Measurements from ENCODE around the gene FLNB. TPM values are rescaled to one million over a fixed set of nuclear protein-coding genes. Genes with fewer than 3 reads are reported as not detected.
A peak's percentile ranks its signal among the peaks of the same experiment; 100 is the strongest.

The FLNB gene
- total RNA-seq, 1 experiment from 2014 or later: 127 TPM

GRCh38 chr3:58073301-58074108, 65.3 kb downstream of the FLNB start (continued):
- TF ChIP-seq IRF1 (CRISPR knock-in tag; IDR thresholded peaks at IDR 0.05) (no peak), OVOL2 (CRISPR knock-in tag; IDR thresholded peaks at IDR 0.05; ENCODE audit: borderline replicate concordance) (no peak), IRF2 (CRISPR knock-in tag; IDR thresholded peaks at IDR 0.05; ENCODE audit: borderline replicate concordance, low read depth) (no peak)

- ChIA-PET CTCF (interaction anchor here (1.5 kb wide), 1 partner anchor 66 kb away, joined by 3 read pairs; the partner anchor contains the start of gene FLNB), POLR2A (no interaction called here)
- H3K4me3 Mint-ChIP-seq: no peak overlapping the region
- TF ChIP-seq ZNF317 (CRISPR knock-in tag; IDR thresholded peaks at IDR 0.05; ENCODE audit: borderline replicate concordance, low read depth): no peak
- TF ChIP-seq JAZF1 (CRISPR knock-in tag; IDR thresholded peaks at IDR 0.05): no peak
- no peak for TF ChIP-seq ZBTB43 (CRISPR knock-in tag; IDR thresholded peaks at IDR 0.05)
- no peak for TF ChIP-seq NFYB (CRISPR knock-in tag; conservative IDR thresholded peaks at IDR 0.05; ENCODE audit: low read depth)
- TF ChIP-seq FOXP1 (CRISPR knock-in tag; IDR thresholded peaks at IDR 0.05; ENCODE audit: borderline replicate concordance): no peak
- no peak for TF ChIP-seq ZNF219 (CRISPR knock-in tag; IDR thresholded peaks at IDR 0.05; ENCODE audit: borderline replicate concordance)
- TF ChIP-seq EMX1 (CRISPR knock-in tag; IDR thresholded peaks at IDR 0.05): no peak
- TF ChIP-seq IRF2 (CRISPR knock-in tag; IDR thresholded peaks at IDR 0.05; ENCODE audit: borderline replicate concordance, low read depth): no peak
- no peak for TF ChIP-seq GTF2I (CRISPR knock-in tag; conservative IDR thresholded peaks at IDR 0.05)
- H3K9me3 Mint-ChIP-seq: no peaks in the 10 kb centered on the region
- peaks cover 15% of the 10 kb centered on the region for H3K36me3 Mint-ChIP-seq
- DNase-seq (ENCODE audit: low spot score) (no peak), ATAC-seq (no peak)
- peak overlapping the region; percentile 1 for H3K27ac Mint-ChIP-seq
- H3K4me1 Mint-ChIP-seq: peaks cover 15% of the 10 kb centered on the region
- H3K27me3 Mint-ChIP-seq (ENCODE audit: low read depth): no peaks in the 10 kb centered on the region
Observed at GRCh38 chr3:58074116-58074715, 66.0 kb downstream of the FLNB start.

- peak overlapping the region; percentile 47; the same call in 1 of the 2 replicates for H3K27ac Mint-ChIP-seq
- no peak overlapping the region for H3K4me3 Mint-ChIP-seq
- DNase-seq (ENCODE audit: low spot score) (no peak), ATAC-seq (no peak)
- POLR2A ChIA-PET: no interaction called here
- peaks cover 22% of the 10 kb centered on the region for H3K36me3 Mint-ChIP-seq
- H3K9me3 Mint-ChIP-seq: no peaks in the 10 kb centered on the region
- H3K27me3 Mint-ChIP-seq (ENCODE audit: low read depth): no peaks in the 10 kb centered on the region
- peaks cover 15% of the 10 kb centered on the region for H3K4me1 Mint-ChIP-seq
- TF ChIP-seq FOXP4 (CRISPR knock-in tag; IDR thresholded peaks at IDR 0.05): no peak
- CTCF ChIA-PET: interaction anchor here (0.9 to 1.5 kb wide), 2 partner anchors 23 to 67 kb away, joined by 3 read pairs; partner anchors contain the start of gene FLNB
Observed at GRCh38 chr3:58074997-58075396, 66.8 kb downstream of the FLNB start.

GRCh38 chr3:58077596-58078285, 69.5 kb downstream of the FLNB start:
- DNase-seq (ENCODE audit: low spot score) (no peak), ATAC-seq (no peak)
- ChIA-PET CTCF (no interaction called here), POLR2A (no interaction called here)
- Mint-ChIP-seq H3K9me3 (no peaks in the 10 kb centered on the region), H3K4me3 (no peak overlapping the region), H3K4me1 (peaks cover 13% of the 10 kb centered on the region), H3K36me3 (peaks cover 37% of the 10 kb centered on the region), H3K27me3 (ENCODE audit: low read depth) (no peaks in the 10 kb centered on the region), H3K27ac (no peak overlapping the region)
- TF ChIP-seq USF2 (CRISPR knock-in tag; IDR thresholded peaks at IDR 0.05): no peak
